Keratinocyte (primary cell): ENCODE results near the gene BAIAP2.

Experiments
- EZH2 ChIP-seq: IDR thresholded peaks from one replicate; pipeline ENCODE4 v1.6.1; 2012; ENCODE audit warnings: inconsistent platforms, mild to moderate bottlenecking, low read length, moderate library complexity
- TF ChIP-seq, protein P1 (sequence below), 3 experiments: IDR thresholded peaks in 1 of 3; conservative IDR thresholded peaks in 1 of 3; optimal IDR thresholded peaks in 1 of 3; 2 replicates in 2 of 3; 3 replicates in 1 of 3; pipeline versions ENCODE3 to v1.5.1; 2011; ENCODE audit warnings: low read length in 3 of 3, mild to moderate bottlenecking in 3 of 3, moderate library complexity in 2 of 3, control low read depth in 1 of 3, inconsistent platforms in 1 of 3; ENCODE audit not compliant: insufficient read depth in 2 of 3; ENCODE audit errors: extremely low read depth in 1 of 3

DNA sequence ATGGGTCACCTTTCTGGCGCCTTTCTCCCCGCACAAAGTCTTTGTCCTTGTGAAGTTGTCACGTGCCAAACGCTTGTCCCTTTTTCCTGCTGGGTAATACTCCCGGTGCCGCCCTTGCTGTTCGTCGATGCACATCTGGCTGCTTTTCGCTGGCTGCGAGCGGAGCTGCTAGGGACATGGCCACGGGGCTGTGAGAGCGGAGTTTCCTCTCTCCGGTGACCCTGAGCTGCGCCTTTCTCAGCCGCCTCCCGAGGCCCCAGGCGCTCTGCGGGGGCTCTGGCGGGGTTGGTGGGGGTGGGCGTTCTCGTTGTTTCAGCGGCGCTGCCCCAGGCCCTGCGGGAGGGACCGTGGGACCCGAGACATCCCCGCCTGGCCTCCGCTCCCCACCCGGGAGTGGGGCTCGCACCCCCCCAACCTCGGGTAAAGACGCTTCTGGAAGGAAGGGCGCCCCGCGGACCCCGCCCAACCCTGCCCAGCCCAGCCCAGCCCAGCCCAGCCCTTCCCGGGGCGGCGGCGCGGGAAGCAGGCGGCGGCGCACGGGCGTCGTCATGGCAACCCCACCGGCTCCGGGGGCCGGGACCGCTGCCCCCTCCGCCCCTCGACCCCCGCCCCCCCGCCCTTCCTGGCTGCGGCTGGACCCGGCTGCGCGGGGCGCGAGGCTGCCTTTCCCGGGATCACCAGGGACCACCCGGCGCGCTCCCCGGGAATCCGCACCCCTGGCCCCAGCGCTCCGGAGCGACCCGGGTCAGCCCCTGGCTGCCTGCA is 31.1 kb upstream of the BAIAP2 start:
- TF ChIP-seq, protein P1, sequence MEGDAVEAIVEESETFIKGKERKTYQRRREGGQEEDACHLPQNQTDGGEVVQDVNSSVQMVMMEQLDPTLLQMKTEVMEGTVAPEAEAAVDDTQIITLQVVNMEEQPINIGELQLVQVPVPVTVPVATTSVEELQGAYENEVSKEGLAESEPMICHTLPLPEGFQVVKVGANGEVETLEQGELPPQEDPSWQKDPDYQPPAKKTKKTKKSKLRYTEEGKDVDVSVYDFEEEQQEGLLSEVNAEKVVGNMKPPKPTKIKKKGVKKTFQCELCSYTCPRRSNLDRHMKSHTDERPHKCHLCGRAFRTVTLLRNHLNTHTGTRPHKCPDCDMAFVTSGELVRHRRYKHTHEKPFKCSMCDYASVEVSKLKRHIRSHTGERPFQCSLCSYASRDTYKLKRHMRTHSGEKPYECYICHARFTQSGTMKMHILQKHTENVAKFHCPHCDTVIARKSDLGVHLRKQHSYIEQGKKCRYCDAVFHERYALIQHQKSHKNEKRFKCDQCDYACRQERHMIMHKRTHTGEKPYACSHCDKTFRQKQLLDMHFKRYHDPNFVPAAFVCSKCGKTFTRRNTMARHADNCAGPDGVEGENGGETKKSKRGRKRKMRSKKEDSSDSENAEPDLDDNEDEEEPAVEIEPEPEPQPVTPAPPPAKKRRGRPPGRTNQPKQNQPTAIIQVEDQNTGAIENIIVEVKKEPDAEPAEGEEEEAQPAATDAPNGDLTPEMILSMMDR (optimal IDR thresholded peaks at IDR 0.05 in 1 of 3, IDR thresholded peaks at IDR 0.05 in 1 of 3, conservative IDR thresholded peaks at IDR 0.05 in 1 of 3; ENCODE audit: extremely low read depth in 1 of 3, insufficient read depth in 2 of 3, low read length in 3 of 3) = no peak
- peak; percentile 59 for TF ChIP-seq EZH2
